Neural cell (in vitro differentiated cells): ENCODE results near the gene CAMK1D. TPM values are rescaled to one million over a fixed set of nuclear protein-coding genes. Genes with fewer than 3 reads are reported as not detected.
A peak's percentile ranks its signal among the peaks of the same experiment; 100 is the strongest.
"Not testable (repeated sequence)": the region's sequence is repeated elsewhere in the genome, so short reads cannot be mapped to it uniquely, and the experiment has no call there.

Experiments used
- H2AFZ ChIP-seq: fragments of 200-600, 300-800 bp; sonication (generic), shearing (Covaris generic); 2 replicates; pipeline ENCODE4 v1.6.0; 2014; ENCODE audit warnings: low read depth, mild to moderate bottlenecking, antibody characterized with exemption, low read length, moderate library complexity
- H3F3A ChIP-seq: fragments of 200-600 bp; shearing (Covaris generic); 2 replicates; pipeline ENCODE4 v1.6.1; 2016; ENCODE audit warnings: mild to moderate bottlenecking, moderate library complexity, mixed read lengths, antibody characterized with exemption, low read length; ENCODE audit not compliant: insufficient read depth, poor library complexity, severe bottlenecking
- H3K27ac ChIP-seq: fragments of 200-600, 300-800 bp; sonication (generic), shearing (Covaris generic); 2 replicates; pipeline ENCODE4 v1.5.1; 2014; ENCODE audit warnings: mild to moderate bottlenecking, low read length, moderate library complexity
- H3K27me3 ChIP-seq: fragments of 300-800, 200-600 bp; sonication (generic), shearing (Covaris generic); 2 replicates; pipeline ENCODE4 v1.6.0; 2014; ENCODE audit warnings: mild to moderate bottlenecking, low read depth, low read length, moderate library complexity; ENCODE audit not compliant: insufficient read depth
- H3K36me3 ChIP-seq: fragments of 300-800, 200-600 bp; sonication (generic), shearing (Covaris generic); 2 replicates; pipeline ENCODE4 v1.5.1; 2014; ENCODE audit warnings: mild to moderate bottlenecking, antibody characterized with exemption, low read length, moderate library complexity; ENCODE audit not compliant: insufficient read depth
- H3K4me2 ChIP-seq: fragments of 300-800, 200-600 bp; sonication (generic), shearing (Covaris generic); 2 replicates; pipeline ENCODE4 v1.6.0; 2014; ENCODE audit warnings: mild to moderate bottlenecking, low read length
- H3K4me3 ChIP-seq: fragments of 300-800, 200-600 bp; sonication (generic), shearing (Covaris generic); 2 replicates; pipeline ENCODE4 v1.5.1; 2014; ENCODE audit warnings: mild to moderate bottlenecking, low read length, moderate library complexity
- H3K79me2 ChIP-seq: fragments of 200-600 bp; shearing (Covaris generic); replicated peaks from 2 replicates; pipeline ENCODE4 v1.6.0; 2014; ENCODE audit warnings: mild to moderate bottlenecking, low read length, moderate library complexity; ENCODE audit not compliant: insufficient read depth
- H3K9ac ChIP-seq: fragments of 300-800, 200-600 bp; sonication (generic), shearing (Covaris generic); 2 replicates; pipeline ENCODE4 v1.6.1; 2016; ENCODE audit warnings: mild to moderate bottlenecking, low read length, mixed read lengths
- H3K9me2 ChIP-seq: fragments of 200-600 bp; shearing (Covaris generic); 2 replicates; pipeline ENCODE4 v1.6.1; 2016; ENCODE audit warnings: mild to moderate bottlenecking, low read length, mixed read lengths; ENCODE audit not compliant: insufficient read depth
- H3K9me3 ChIP-seq: fragments of 200-600, 300-800 bp; sonication (generic), shearing (Covaris generic); 2 replicates; pipeline ENCODE4 v1.6.1; 2016; ENCODE audit warnings: mild to moderate bottlenecking, mixed run types, low read length, moderate library complexity, mixed read lengths
- H4K20me1 ChIP-seq: fragments of 200-600 bp; shearing (Covaris generic); 2 replicates; pipeline ENCODE4 v1.6.1; 2016; ENCODE audit warnings: mild to moderate bottlenecking, mixed run types; ENCODE audit not compliant: insufficient read depth
- CTCF ChIP-seq: fragments of 450-650 bp; IDR thresholded peaks from 2 replicates; pipeline ENCODE4 v1.5.1; 2014; ENCODE audit warnings: antibody characterized with exemption, mild to moderate bottlenecking, moderate library complexity; ENCODE audit not compliant: poor library complexity, severe bottlenecking
- EP300 ChIP-seq: fragments of 450-650 bp; conservative IDR thresholded peaks from 2 replicates; pipeline ENCODE4 v1.6.1; 2014; ENCODE audit warnings: antibody characterized with exemption, mild to moderate bottlenecking, moderate library complexity; ENCODE audit not compliant: poor library complexity, severe bottlenecking
- EZH2 ChIP-seq: fragments of 200-600, 300-800 bp; shearing (Covaris generic), sonication (generic); IDR thresholded peaks from 2 replicates; pipeline ENCODE4 v1.6.1; 2014; ENCODE audit warnings: antibody characterized with exemption, low read length, borderline replicate concordance, mild to moderate bottlenecking; ENCODE audit not compliant: insufficient read depth, poor library complexity, severe bottlenecking
- MXI1 ChIP-seq: fragments of 450-650 bp; conservative IDR thresholded peaks from 2 replicates; pipeline ENCODE4 v1.6.1; 2014; ENCODE audit warnings: antibody characterized with exemption, mild to moderate bottlenecking; ENCODE audit not compliant: poor library complexity, severe bottlenecking
- POLR2AphosphoS5 ChIP-seq: IDR thresholded peaks from 2 replicates; pipeline ENCODE4 v1.6.1; 2012
- RAD21 ChIP-seq: fragments of 450-650 bp; conservative IDR thresholded peaks from 2 replicates; pipeline ENCODE4 v1.6.1; 2014; ENCODE audit warnings: antibody characterized with exemption, mild to moderate bottlenecking, moderate library complexity
- REST ChIP-seq: IDR thresholded peaks from 2 replicates; pipeline ENCODE4 v1.6.1; 2012; ENCODE audit warnings: borderline replicate concordance
- SMC3 ChIP-seq: fragments of 450-650 bp; conservative IDR thresholded peaks from 2 replicates; pipeline ENCODE4 v1.6.1; 2014; ENCODE audit warnings: antibody characterized with exemption, mild to moderate bottlenecking, moderate library complexity; ENCODE audit not compliant: poor library complexity
- TAF1 ChIP-seq: IDR thresholded peaks from 2 replicates; pipeline ENCODE4 v1.6.1; 2012; ENCODE audit warnings: low read depth
- polyA plus RNA-seq: library from polyadenylated mRNA; depleted of rRNA; stranded (reverse); fragments of >200 nt; gene quantifications from 2 replicates; pipeline ENCODE4 v1.2.3, GENCODE V29; 2014

The CAMK1D gene
- polyA plus RNA-seq, 1 donor from 2014 or later, result 13.8 TPM

GRCh38 chr10:12492016-12492415 is 142.7 kb downstream of the CAMK1D start:
- no peaks in the 10 kb centered on the region for H3K36me3 ChIP-seq
- TF ChIP-seq SMC3 (no peak), EZH2 (no peak), TAF1 (no peak), POLR2AphosphoS5 (no peak), EP300 (no peak), REST (no peak)
- no peaks in the 10 kb centered on the region for H3K27me3 ChIP-seq

GRCh38 chr10:12497046-12497445 is 147.7 kb downstream of the CAMK1D start:
- not testable (repeated sequence) for H3K4me2 ChIP-seq, H3K36me3 ChIP-seq, H2AFZ ChIP-seq, H3K4me3 ChIP-seq, H3K9ac ChIP-seq, H3K9me3 ChIP-seq, H4K20me1 ChIP-seq, H3K27me3 ChIP-seq, H3F3A ChIP-seq, H3K9me2 ChIP-seq, H3K79me2 ChIP-seq, H3K27ac ChIP-seq

More at GRCh38 chr10:12492016-12492415, 142.7 kb downstream of the CAMK1D start:
- Histone ChIP-seq H3K4me2 (no peak overlapping the region), H3K9me2 (no peaks in the 10 kb centered on the region), H3F3A (no peaks in the 10 kb centered on the region), H3K9me3 (no peaks in the 10 kb centered on the region), H3K4me3 (no peak overlapping the region), H2AFZ (no peak overlapping the region), H3K27ac (no peak overlapping the region), H4K20me1 (no peaks in the 10 kb centered on the region), H3K79me2 (no peaks in the 10 kb centered on the region), H3K9ac (no peak overlapping the region)

- Histone ChIP-seq H3K36me3 (no peaks in the 10 kb centered on the region), H3F3A (no peaks in the 10 kb centered on the region), H3K9me2 (no peaks in the 10 kb centered on the region), H2AFZ (no peak overlapping the region), H3K27ac (peak overlapping the region; percentile 49), H3K27me3 (no peaks in the 10 kb centered on the region), H3K4me2 (no peak overlapping the region), H3K79me2 (no peaks in the 10 kb centered on the region), H4K20me1 (no peaks in the 10 kb centered on the region), H3K9ac (peak overlapping the region; percentile 21), H3K4me3 (no peak overlapping the region), H3K9me3 (no peaks in the 10 kb centered on the region)
- TF ChIP-seq REST, result no peak
- no peak for TF ChIP-seq EZH2
- TF ChIP-seq MXI1, result no peak
- no peak for TF ChIP-seq CTCF
- TF ChIP-seq SMC3, result no peak
- TF ChIP-seq RAD21, result no peak
- no peak for TF ChIP-seq TAF1
- no peak for TF ChIP-seq EP300
- TF ChIP-seq POLR2AphosphoS5, result no peak
Measured at GRCh38 chr10:12499076-12499986, 150.0 kb downstream of the CAMK1D start.
